H1 (cell line): ENCODE data around the gene DLK1. TPM values are rescaled to one million over a fixed set of nuclear protein-coding genes. Genes with fewer than 3 reads are reported as not detected.

ENCODE experiments used
- CTCF ChIA-PET: fragments of 300-600 bp; sonication (Branson Sonifier 250); formaldehyde crosslinking; loops from one replicate; lab custom pipeline; 2021; ENCODE audit not compliant: partially characterized antibody; lab: Charles Lee
- POLR2A ChIA-PET: fragments of 300-600 bp; sonication (Branson Sonifier 250); formaldehyde crosslinking; loops from one replicate; lab custom pipeline; 2021; ENCODE audit warnings: inconsistent platforms; ENCODE audit not compliant: partially characterized antibody; lab: Charles Lee
- DNase-seq, 2 experiments: peaks; one replicate each; pipeline versions ENCODE4 v3.0.0 to v3.0.0-alpha.2; 2010 to 2022; ENCODE audit warnings: low spot score in 2 of 2, low read depth in 1 of 2, mixed read lengths in 1 of 2
- FAIRE-seq: peaks from 2 replicates; lab custom pipeline; 2011; peaks lifted over from hg19 to GRCh38; lab: Jason Lieb, UNC
- H2AFZ ChIP-seq: 2 replicates; pipeline ENCODE4 v1.8.1; 2012; ENCODE audit warnings: low read length, inconsistent platforms
- H2AK5ac ChIP-seq: 2 replicates; pipeline ENCODE4 v1.6.1; 2013; ENCODE audit warnings: low read depth, low read length
- H2BK120ac ChIP-seq: replicated peaks from 2 replicates; pipeline ENCODE3; 2013; ENCODE audit warnings: low read depth, low read length, inconsistent platforms
- H2BK12ac ChIP-seq: 2 replicates; pipeline ENCODE4 v1.6.1; 2013; ENCODE audit warnings: low read depth, low read length
- H2BK15ac ChIP-seq: 2 replicates; pipeline ENCODE4 v1.6.1; 2013; ENCODE audit warnings: low read length
- H2BK20ac ChIP-seq: 2 replicates; pipeline ENCODE4 v1.6.1; 2013; ENCODE audit warnings: low read length
- H2BK5ac ChIP-seq: 2 replicates; pipeline ENCODE4 v1.6.1; 2013; ENCODE audit warnings: low read depth, low read length
- H3K14ac ChIP-seq: 2 replicates; pipeline ENCODE4 v1.6.1; 2013; ENCODE audit warnings: inconsistent platforms; ENCODE audit not compliant: insufficient read length
- H3K18ac ChIP-seq: 2 replicates; pipeline ENCODE4 v1.6.1; 2013; ENCODE audit warnings: low read length; ENCODE audit errors: extremely low read depth
- H3K23ac ChIP-seq: 2 replicates; pipeline ENCODE4 v1.6.1; 2013; ENCODE audit warnings: inconsistent platforms; ENCODE audit not compliant: insufficient read length
- H3K23me2 ChIP-seq: 2 replicates; pipeline ENCODE4 v1.6.1; 2013; ENCODE audit warnings: low read depth, low read length
- H3K27ac ChIP-seq: 2 replicates; pipeline ENCODE4 v1.6.1; 2011; ENCODE audit warnings: low read depth, low read length, inconsistent platforms
- H3K27me3 ChIP-seq, 4 experiments: replicated peaks in 1 of 4; 1 replicate in 1 of 4; 2 replicates in 3 of 4; pipeline versions ENCODE4 v1.6.1 to v1.8.1; 2011 to 2013; ENCODE audit warnings: low read length in 3 of 4, mild to moderate bottlenecking in 3 of 4, inconsistent platforms in 2 of 4, mixed read lengths in 2 of 4, moderate library complexity in 1 of 4; ENCODE audit not compliant: control insufficient read depth in 3 of 4, insufficient read depth in 3 of 4; ENCODE audit errors: extremely low read depth in 1 of 4
- H3K36me3 ChIP-seq, 4 experiments: 2 replicates each; pipeline versions ENCODE4 v1.6.1 to v1.8.1; 2011 to 2013; ENCODE audit warnings: mild to moderate bottlenecking in 4 of 4, low read length in 3 of 4, moderate library complexity in 2 of 4, control low read depth in 1 of 4, inconsistent platforms in 1 of 4; ENCODE audit not compliant: insufficient read depth in 4 of 4, control insufficient read depth in 2 of 4
- H3K4ac ChIP-seq: replicated peaks from 2 replicates; pipeline ENCODE3; 2013; ENCODE audit warnings: low read length, low read depth, mixed read lengths, inconsistent platforms; ENCODE audit not compliant: insufficient read length
- H3K4me1 ChIP-seq, 4 experiments: replicated peaks in 1 of 4; 1 replicate in 1 of 4; 2 replicates in 3 of 4; pipeline versions ENCODE4 v1.6.1 to v1.8.1; 2011 to 2013; ENCODE audit warnings: low read length in 3 of 4, inconsistent platforms in 2 of 4, mixed read lengths in 1 of 4; ENCODE audit not compliant: insufficient read depth in 4 of 4, control insufficient read depth in 3 of 4
- H3K4me2 ChIP-seq, 2 experiments: 2 replicates each; pipeline versions ENCODE4 v1.6.1 to v1.8.1; 2011 to 2013; ENCODE audit warnings: low read depth in 2 of 2, low read length in 2 of 2, control low read depth in 1 of 2, inconsistent platforms in 1 of 2, mild to moderate bottlenecking in 1 of 2; ENCODE audit not compliant: insufficient read depth in 1 of 2
- H3K4me3 ChIP-seq, 4 experiments: fragments of 200-600, 300-600 bp in 1 of 4; sonication (generic), shearing (Covaris generic), sonication (Bioruptor Twin) in 1 of 4; 2 replicates each; pipeline versions ENCODE4 v1.5.1 to v1.8.1; 2011 to 2016; ENCODE audit warnings: low read length in 4 of 4, low read depth in 3 of 4, control low read depth in 2 of 4, inconsistent platforms in 2 of 4, mild to moderate bottlenecking in 2 of 4, mixed read lengths in 1 of 4, moderate library complexity in 1 of 4; ENCODE audit not compliant: insufficient read depth in 2 of 4; ENCODE audit errors: extremely low read depth in 1 of 4
- H3K56ac ChIP-seq: replicated peaks from 2 replicates; pipeline ENCODE3; 2013; ENCODE audit warnings: low read depth, mild to moderate bottlenecking, mixed read lengths, low read length, inconsistent platforms; ENCODE audit not compliant: insufficient read length
- H3K79me1 ChIP-seq: 2 replicates; pipeline ENCODE4 v1.6.1; 2013; ENCODE audit warnings: low read depth, low read length, control low read depth
- H3K79me2 ChIP-seq, 2 experiments: 2 replicates each; pipeline versions ENCODE4 v1.6.1 to v1.8.1; 2012 to 2013; ENCODE audit warnings: low read length in 2 of 2, mild to moderate bottlenecking in 2 of 2, inconsistent platforms in 1 of 2; ENCODE audit not compliant: insufficient read depth in 2 of 2, control insufficient read depth in 1 of 2
- H3K9ac ChIP-seq, 4 experiments: replicated peaks in 1 of 4; 1 replicate in 1 of 4; 2 replicates in 3 of 4; pipeline versions ENCODE4 v1.6.1 to v1.8.1; 2011 to 2013; ENCODE audit warnings: low read depth in 3 of 4, low read length in 3 of 4, control low read depth in 2 of 4, mild to moderate bottlenecking in 2 of 4, moderate library complexity in 2 of 4, inconsistent platforms in 1 of 4; ENCODE audit errors: extremely low read depth in 1 of 4
- H3K9me3 ChIP-seq, 2 experiments: 2 replicates each; pipeline versions ENCODE4 v1.6.1 to v1.8.1; 2012 to 2013; ENCODE audit warnings: mild to moderate bottlenecking in 2 of 2, moderate library complexity in 2 of 2, control low read depth in 1 of 2, inconsistent platforms in 1 of 2, low read depth in 1 of 2, low read length in 1 of 2, mixed read lengths in 1 of 2; ENCODE audit not compliant: insufficient read depth in 2 of 2
- H4K20me1 ChIP-seq, 2 experiments: replicated peaks in 1 of 2; 2 replicates each; pipeline versions ENCODE3 to v1.8.1; 2011 to 2013; ENCODE audit warnings: inconsistent platforms in 2 of 2, low read length in 2 of 2, mild to moderate bottlenecking in 1 of 2; ENCODE audit not compliant: insufficient read depth in 2 of 2, control insufficient read depth in 1 of 2
- H4K5ac ChIP-seq: 2 replicates; pipeline ENCODE4 v1.6.1; 2013; ENCODE audit warnings: low read length, low read depth, mixed read lengths, inconsistent platforms; ENCODE audit not compliant: insufficient read length
- H4K8ac ChIP-seq: 2 replicates; pipeline ENCODE4 v1.8.0; 2013; ENCODE audit warnings: mild to moderate bottlenecking, moderate library complexity, low read length, inconsistent platforms; ENCODE audit not compliant: insufficient read depth; ENCODE audit errors: extremely low read depth
- H4K91ac ChIP-seq: replicated peaks from 2 replicates; pipeline ENCODE3; 2013; ENCODE audit warnings: low read length, mixed read lengths, inconsistent platforms; ENCODE audit not compliant: insufficient read length
- BACH1 ChIP-seq: IDR thresholded peaks from 2 replicates; pipeline ENCODE4 v1.6.1; 2012; ENCODE audit warnings: low read length, improper control_type of control experiment
- CHD2 ChIP-seq: IDR thresholded peaks from 2 replicates; pipeline ENCODE4 v1.6.1; 2012; ENCODE audit warnings: low read length, improper control_type of control experiment
- EZH2 ChIP-seq: fragments of 200-600 bp; sonication (generic); IDR thresholded peaks from 2 replicates; pipeline ENCODE4 v1.7.1; 2012; ENCODE audit warnings: low read depth, mild to moderate bottlenecking, moderate library complexity, low read length, inconsistent platforms; ENCODE audit not compliant: severe bottlenecking
- GABPA ChIP-seq: IDR thresholded peaks from 2 replicates; pipeline ENCODE4 v1.6.1; 2011; ENCODE audit warnings: mild to moderate bottlenecking, low read length, moderate library complexity, borderline replicate concordance; ENCODE audit not compliant: insufficient read depth
- HDAC6 ChIP-seq: IDR thresholded peaks from one replicate; pipeline ENCODE4 v1.7.1; 2012; ENCODE audit warnings: low read depth, mild to moderate bottlenecking, inconsistent platforms, low read length, moderate library complexity
- NRF1 ChIP-seq: IDR thresholded peaks from 2 replicates; pipeline ENCODE4 v1.6.1; 2011; ENCODE audit warnings: mild to moderate bottlenecking, low read depth, low read length, improper control_type of control experiment
- PHF8 ChIP-seq: fragments of 200-600 bp; sonication (generic); conservative IDR thresholded peaks from 2 replicates; pipeline ENCODE4 v1.7.1; 2012; ENCODE audit warnings: low read depth, mild to moderate bottlenecking, inconsistent platforms, low read length, moderate library complexity
- POLR2AphosphoS5 ChIP-seq: IDR thresholded peaks from 2 replicates; pipeline ENCODE4 v1.6.1; 2011; ENCODE audit warnings: low read depth, low read length
- RBBP5 ChIP-seq: IDR thresholded peaks from 2 replicates; pipeline ENCODE4 v1.7.1; 2012; ENCODE audit warnings: low read depth, mild to moderate bottlenecking, inconsistent platforms, low read length, moderate library complexity, borderline replicate concordance
- SAP30 ChIP-seq: fragments of 300-600 bp; sonication (generic); IDR thresholded peaks from 2 replicates; pipeline ENCODE4 v1.7.1; 2012; ENCODE audit warnings: low read length, moderate library complexity, mild to moderate bottlenecking, inconsistent platforms; ENCODE audit not compliant: insufficient read depth, insufficient replicate concordance
- SUZ12 ChIP-seq: fragments of 200-600 bp; sonication (generic); IDR thresholded peaks from 2 replicates; pipeline ENCODE4 v1.6.1; 2012; ENCODE audit warnings: mild to moderate bottlenecking, inconsistent platforms, low read length, moderate library complexity, mixed read lengths
- TAF1 ChIP-seq: IDR thresholded peaks from 2 replicates; pipeline ENCODE4 v1.6.1; 2011; ENCODE audit warnings: mild to moderate bottlenecking, low read depth, low read length
- TAF7 ChIP-seq: optimal IDR thresholded peaks from 2 replicates; pipeline ENCODE3; 2011; ENCODE audit warnings: low read depth, mild to moderate bottlenecking, inconsistent platforms, low read length, moderate library complexity, borderline replicate concordance
- TEAD4 ChIP-seq: IDR thresholded peaks from 2 replicates; pipeline ENCODE4 v1.6.1; 2012; ENCODE audit warnings: low read depth, low read length, inconsistent platforms, mixed read lengths
- WGBS, 2 experiments: shearing (Covaris generic) in 1 of 2; methylation state at CpG; one replicate each; pipeline versions ENCODE4 v1.1.6 to v1.1.7; 2013 to 2015; ENCODE audit warnings: low lambda C conversion rate in 2 of 2, mixed read lengths in 2 of 2, inconsistent platforms in 1 of 2, low coverage in 1 of 2, missing lambda C conversion rate in 1 of 2; ENCODE audit not compliant: insufficient replicate concordance in 2 of 2, insufficient coverage in 1 of 2, insufficient read length in 1 of 2; ENCODE audit errors: extremely low coverage in 1 of 2, missing lambda C conversion rate in 1 of 2; 5-methylcytosine and 5-hydroxymethylcytosine counted together
- polyA plus RNA-seq, 7 experiments: library from polyadenylated mRNA; depleted of rRNA in 3 of 7; stranded (reverse) in 5 of 7; unstranded in 2 of 7; fragments of >200 nt in 5 of 7; fragments of 200-250 nt in 2 of 7; gene quantifications; 1 replicate in 5 of 7; 2 replicates in 1 of 7; 4 replicates in 1 of 7; pipeline versions ENCODE4 v1.2.1 to v1.2.3, GENCODE V29; 2011 to 2013; ENCODE audit warnings: missing spikeins in 2 of 7, mixed read lengths in 2 of 7
- total RNA-seq: library from RNA; stranded (reverse); fragmentation: NEBNext Ultra II Directional; extraction: Animal tissue kit (Norgen Biotek cat#: 25700); gene quantifications from 2 replicates; pipeline ENCODE4 v1.2.1, GENCODE V29; 2021

The DLK1 gene
- total and polyA plus RNA-seq, 2 of the 8 experiments (the other 6 are each of a cell fraction or from before 2014, with no cell fraction given), result 1.3 to 2.4 TPM

- H4K91ac ChIP-seq, result no peak overlapping the region
- POLR2A ChIA-PET, result no interaction called here
- H3K27ac ChIP-seq, result no peak overlapping the region
- no peak overlapping the region for H3K4me3 ChIP-seq
- DNase-seq (no peak), FAIRE-seq (no peak)
- H3K4me1 ChIP-seq, result no peaks in the 10 kb centered on the region
- CTCF ChIA-PET, result no interaction called here
- no peak overlapping the region for H2BK5ac ChIP-seq
- no peak overlapping the region for H3K23ac ChIP-seq
- H2BK20ac ChIP-seq, result no peak overlapping the region
- 85% methylated on average over 7 of the region's 7 CpGs; no CpG with 5 or more reads in 1 of the 2 experiments for WGBS, 2 experiments
- no peaks in the 10 kb centered on the region for H3K27me3 ChIP-seq
- no peaks in the 10 kb centered on the region for H3K79me2 ChIP-seq
- no peaks in the 10 kb centered on the region for H3K23me2 ChIP-seq
- no peak overlapping the region for H2AK5ac ChIP-seq
- H3K9ac ChIP-seq, result no peak overlapping the region; a peak in 1 of 7 replicates
- H3K79me1 ChIP-seq, result no peaks in the 10 kb centered on the region
- no peak for TF ChIP-seq POLR2AphosphoS5
- no peak for TF ChIP-seq HDAC6
- TF ChIP-seq TEAD4, result no peak
- TF ChIP-seq RBBP5, result no peak
- no peak for TF ChIP-seq SAP30
- no peak for TF ChIP-seq GABPA
- TF ChIP-seq TAF7, result no peak
- no peak for TF ChIP-seq CHD2
- TF ChIP-seq NRF1, result no peak
- no peak for TF ChIP-seq SUZ12
- TF ChIP-seq BACH1, result no peak
- no peak for TF ChIP-seq EZH2
- TF ChIP-seq PHF8, result no peak
- no peak for TF ChIP-seq TAF1
- no peak overlapping the region for H3K4ac ChIP-seq
- peak overlapping the region; percentile 61; the same call in 1 of the 2 replicates for H2BK15ac ChIP-seq
- H3K18ac ChIP-seq, result 0 out of 2 replicates have a peak overlapping the region, but pooled peaks have one; percentile 29
- H2BK12ac ChIP-seq, result no peak overlapping the region
- H3K56ac ChIP-seq, result no peak overlapping the region
- H3K14ac ChIP-seq, result no peak overlapping the region
- no peaks in the 10 kb centered on the region for H3K9me3 ChIP-seq
- no peak overlapping the region for H3K4me2 ChIP-seq
- H3K36me3 ChIP-seq, result no peaks in the 10 kb centered on the region
- H4K8ac ChIP-seq, result no peak overlapping the region; the same call in 1 of the 2 replicates
- no peak overlapping the region for H4K5ac ChIP-seq
- H2AFZ ChIP-seq, result no peak overlapping the region
- H2BK120ac ChIP-seq, result no peak overlapping the region
- no peaks in the 10 kb centered on the region for H4K20me1 ChIP-seq
These were observed 58.9 kb downstream of the DLK1 start for GRCh38 chr14:100785626-100786025.
